HCT116 (cell line): ENCODE measurements around the gene BCAN. TPM values are rescaled to one million over a fixed set of nuclear protein-coding genes. Genes with fewer than 3 reads are reported as not detected.

ENCODE experiments used
- ATAC-seq: fragments of 200-7000 bp; cut with Tn5 transposase; 2 replicates; pipeline ENCODE4 v1.9.1; 2020; ENCODE audit warnings: mild to moderate bottlenecking, moderate library complexity
- BruUV-seq: library from RNA; stranded (reverse); fragments of 400-500 nt; replicated peaks from 2 replicates; lab custom pipeline; 2021; lab: Mats Ljungman, UMichigan
- CTCF ChIA-PET: fragments of 300-600 bp; sonication (Branson Sonifier 250); formaldehyde crosslinking; loops from one replicate; lab custom pipeline; 2021; ENCODE audit warnings: antibody characterized with exemption; lab: Charles Lee
- POLR2A ChIA-PET: fragments of 300-600, 350-600 bp; sonication (Branson Sonifier 250); formaldehyde crosslinking; loops from one replicate; lab custom pipeline; 2021; ENCODE audit warnings: antibody characterized with exemption; lab: Charles Lee
- RAD21 ChIA-PET, 2 experiments: fragments of 300-600 bp; sonication (Branson Sonifier 250); formaldehyde crosslinking; loops; one replicate each; lab custom pipeline; 2023; ENCODE audit warnings: low total read pairs in 2 of 2; ENCODE audit not compliant: uncharacterized antibody in 2 of 2, unreplicated experiment in 2 of 2, low non-redundant PET in 1 of 2; lab: Charles Lee
- DNase-seq: peaks from one replicate; pipeline ENCODE4 v3.0.0-alpha.2; 2010; ENCODE audit warnings: low read depth, low spot score
- H2AFZ ChIP-seq: fragments of 200-600 bp; shearing (Covaris generic), sonication (generic); 2 replicates; pipeline ENCODE4 v1.6.1; 2017; ENCODE audit warnings: low read depth, mixed run types, mixed read lengths, antibody characterized with exemption, low read length; ENCODE audit not compliant: poor library complexity, severe bottlenecking
- H3K27ac ChIP-seq: 2 replicates; pipeline ENCODE4 v1.5.1; 2012; ENCODE audit warnings: low read depth, low read length
- H3K27me3 ChIP-seq: fragments of 200-600 bp; sonication (generic); 2 replicates; pipeline ENCODE4 v1.6.1; 2016; ENCODE audit warnings: mixed run types, low read length, mixed read lengths; ENCODE audit not compliant: insufficient read depth
- H3K36me3 ChIP-seq, 2 experiments: fragments of 200-500 bp in 1 of 2; fragments of 200-600 bp in 1 of 2; sonication (Bioruptor generic) in 1 of 2; sonication (generic) in 1 of 2; 2 replicates each; pipeline versions ENCODE4 v1.5.1 to v1.6.1; 2014 to 2016; ENCODE audit warnings: low read length in 2 of 2, inconsistent platforms in 1 of 2, mixed read lengths in 1 of 2, mixed run types in 1 of 2; ENCODE audit not compliant: insufficient read depth in 2 of 2, control insufficient read depth in 1 of 2
- H3K4me1 ChIP-seq, 2 experiments: fragments of 200-600 bp in 1 of 2; sonication (generic) in 1 of 2; 2 replicates each; pipeline versions ENCODE4 v1.5.1 to v1.6.1; 2012 to 2017; ENCODE audit warnings: low read length in 2 of 2, inconsistent platforms in 1 of 2, mild to moderate bottlenecking in 1 of 2, mixed read lengths in 1 of 2, mixed run types in 1 of 2, moderate library complexity in 1 of 2; ENCODE audit not compliant: insufficient read depth in 2 of 2, control insufficient read depth in 1 of 2
- H3K4me2 ChIP-seq: fragments of 200-600 bp; sonication (generic); 2 replicates; pipeline ENCODE4 v1.6.1; 2017; ENCODE audit warnings: mixed run types, low read length, mixed read lengths
- H3K4me3 ChIP-seq, 2 experiments: fragments of 200-600 bp in 1 of 2; sonication (generic) in 1 of 2; replicated peaks in 1 of 2; 2 replicates each; pipeline ENCODE4 v1.5.1; 2011 to 2016; ENCODE audit warnings: low read length in 2 of 2, control low read depth in 1 of 2, low read depth in 1 of 2, mild to moderate bottlenecking in 1 of 2, mixed read lengths in 1 of 2, mixed run types in 1 of 2
- H3K79me2 ChIP-seq: fragments of 200-600 bp; sonication (generic); 2 replicates; pipeline ENCODE4 v1.6.1; 2017; ENCODE audit warnings: mild to moderate bottlenecking, mixed run types, low read length, moderate library complexity, mixed read lengths; ENCODE audit not compliant: insufficient read depth
- H3K9ac ChIP-seq: fragments of 200-600 bp; sonication (generic); 2 replicates; pipeline ENCODE4 v1.6.1; 2016; ENCODE audit warnings: low read length, mixed read lengths
- H3K9me2 ChIP-seq: fragments of 200-600 bp; sonication (generic), shearing (Covaris generic); 2 replicates; pipeline ENCODE4 v1.6.1; 2017; ENCODE audit warnings: mixed run types, mild to moderate bottlenecking, moderate library complexity; ENCODE audit not compliant: insufficient read depth
- H3K9me3 ChIP-seq, 2 experiments: fragments of 200-500 bp in 1 of 2; fragments of 200-600 bp in 1 of 2; sonication (Bioruptor generic) in 1 of 2; sonication (generic) in 1 of 2; 2 replicates each; pipeline ENCODE4 v1.6.1; 2014 to 2017; ENCODE audit warnings: low read length in 2 of 2, mixed read lengths in 2 of 2, inconsistent platforms in 1 of 2, low read depth in 1 of 2, mild to moderate bottlenecking in 1 of 2, mixed run types in 1 of 2, moderate library complexity in 1 of 2; ENCODE audit not compliant: control insufficient read depth in 1 of 2, insufficient read depth in 1 of 2
- H4K20me1 ChIP-seq: fragments of 200-600 bp; sonication (generic), shearing (Covaris generic); 2 replicates; pipeline ENCODE4 v1.6.1; 2017; ENCODE audit warnings: mixed run types, mild to moderate bottlenecking, moderate library complexity; ENCODE audit not compliant: insufficient read depth
- ATF3 ChIP-seq: IDR thresholded peaks from 2 replicates; pipeline ENCODE4 v1.6.1; 2012
- CBX3 ChIP-seq: IDR thresholded peaks from 2 replicates; pipeline ENCODE4 v1.6.1; 2012; ENCODE audit warnings: low read depth
- CEBPB ChIP-seq: IDR thresholded peaks from 2 replicates; pipeline ENCODE4 v1.6.1; 2012; ENCODE audit warnings: low read depth
- ELF1 ChIP-seq: IDR thresholded peaks from 2 replicates; pipeline ENCODE4 v1.6.1; 2012; ENCODE audit warnings: low read depth, borderline replicate concordance
- EZH2 ChIP-seq: fragments of 200-600 bp; sonication (generic); IDR thresholded peaks from 2 replicates; pipeline ENCODE4 v1.6.1; 2017; ENCODE audit warnings: antibody characterized with exemption, mixed run types
- MAX ChIP-seq: IDR thresholded peaks from 2 replicates; pipeline ENCODE4 v1.6.1; 2012
- POLR2A ChIP-seq: IDR thresholded peaks from 2 replicates; pipeline ENCODE4 v1.7.0; 2011; ENCODE audit warnings: borderline replicate concordance; ENCODE audit not compliant: insufficient read depth, insufficient read length; ENCODE audit errors: extremely low read depth
- POLR2AphosphoS5 ChIP-seq: IDR thresholded peaks from 2 replicates; pipeline ENCODE4 v1.6.1; 2011; ENCODE audit warnings: mild to moderate bottlenecking, low read depth, low read length, moderate library complexity
- RAD21 ChIP-seq: IDR thresholded peaks from 2 replicates; pipeline ENCODE4 v1.6.1; 2012; ENCODE audit warnings: low read depth, mild to moderate bottlenecking
- REST ChIP-seq: IDR thresholded peaks from 2 replicates; pipeline ENCODE4 v1.6.1; 2012; ENCODE audit warnings: low read depth
- SP1 ChIP-seq: IDR thresholded peaks from 2 replicates; pipeline ENCODE4 v1.6.1; 2012; ENCODE audit warnings: low read depth
- SRF ChIP-seq: IDR thresholded peaks from 2 replicates; pipeline ENCODE4 v1.6.1; 2012; ENCODE audit warnings: low read depth
- YY1 ChIP-seq: IDR thresholded peaks from 2 replicates; pipeline ENCODE4 v1.6.1; 2011; ENCODE audit warnings: low read length, low read depth, moderate library complexity, mild to moderate bottlenecking; ENCODE audit not compliant: insufficient replicate concordance; ENCODE audit errors: extremely low read depth
- ZBTB33 ChIP-seq: IDR thresholded peaks from 2 replicates; pipeline ENCODE4 v1.6.1; 2011; ENCODE audit warnings: mild to moderate bottlenecking, low read length, moderate library complexity; ENCODE audit not compliant: insufficient replicate concordance; ENCODE audit errors: extremely low read depth
- ZNF274 ChIP-seq: fragments of 200-500 bp; sonication (Bioruptor generic); IDR thresholded peaks from 2 replicates; pipeline ENCODE4 v1.6.1; 2014; ENCODE audit warnings: mild to moderate bottlenecking, low read depth, low read length, inconsistent platforms
- intact Hi-C: fragments of 100-400 bp; cut with micrococcal nuclease; formaldehyde crosslinking; loops from 2 replicates; pipeline ENCODE4 v1.10.0; 2022
- total RNA-seq: library from RNA; stranded (reverse); gene quantifications from one replicate; pipeline ENCODE4 v1.2.1, GENCODE V29; 2021; ENCODE audit not compliant: unreplicated experiment

BCAN gene
- total RNA-seq, 1 experiment from 2014 or later, result not detected

- H3K9me2 ChIP-seq, result no peaks in the 10 kb centered on the region
- TF ChIP-seq ZNF274, result no peak
- TF ChIP-seq, all 23 proteins: peak for 0
- H4K20me1 ChIP-seq, result no peaks in the 10 kb centered on the region
- POLR2A ChIA-PET, result interaction anchor here (1.1 kb wide), 1 partner anchor 10 kb away, joined by 4 read pairs; no protein-coding TSS in a partner anchor
- DNase-seq (no peak), ATAC-seq (no peak)
- no peaks in the 10 kb centered on the region for H3K9me3 ChIP-seq
- BruUV-seq, result no TSS peak
- no peaks in the 10 kb centered on the region for H3K36me3 ChIP-seq
- H3K4me2 ChIP-seq, result no peak overlapping the region
- CTCF ChIA-PET, result interaction anchor here (0.8 kb wide), 1 partner anchor 56 kb away, joined by 3 read pairs; no protein-coding TSS in a partner anchor
- H3K27ac ChIP-seq, result no peak overlapping the region
- RAD21 ChIA-PET, result no interaction called here
- intact Hi-C loops, result no loop called here
- no peak overlapping the region for H3K9ac ChIP-seq
- no peak overlapping the region for H2AFZ ChIP-seq
- H3K79me2 ChIP-seq, result no peaks in the 10 kb centered on the region
- peaks cover 0 to 11% of the 10 kb centered on the region in 2 experiments; a peak in 2 of 4 replicates for H3K4me1 ChIP-seq
- no peak overlapping the region for H3K4me3 ChIP-seq
- no peaks in the 10 kb centered on the region for H3K27me3 ChIP-seq
These were observed 28.9 kb downstream of the BCAN start for GRCh38 chr1:156670791-156671190.

- intact Hi-C loops, result no loop called here
- no peaks in the 10 kb centered on the region for H3K36me3 ChIP-seq
- RAD21 ChIA-PET, result no interaction called here
- CTCF ChIA-PET, result no interaction called here
- H3K9me2 ChIP-seq, result no peaks in the 10 kb centered on the region
- H3K27me3 ChIP-seq, result no peaks in the 10 kb centered on the region
- DNase-seq, result no peak
- ATAC-seq, result no peak
- H4K20me1 ChIP-seq, result no peaks in the 10 kb centered on the region
- H3K9me3 ChIP-seq, result no peaks in the 10 kb centered on the region
- no peak for TF ChIP-seq SP1
- no peak for TF ChIP-seq ELF1
- TF ChIP-seq RAD21, result no peak
- TF ChIP-seq EZH2, result no peak
- no peak for TF ChIP-seq ZBTB33
- no peak for TF ChIP-seq ATF3
- no peak for TF ChIP-seq POLR2AphosphoS5
- TF ChIP-seq SRF, result no peak
- no peak for TF ChIP-seq POLR2A
- no peak for TF ChIP-seq MAX
- no peak for TF ChIP-seq YY1
- no peak for TF ChIP-seq CBX3
- no peak for TF ChIP-seq REST
- no peak for TF ChIP-seq CEBPB
- no peak overlapping the region for H3K27ac ChIP-seq
- no peaks in the 10 kb centered on the region for H3K79me2 ChIP-seq
- no peak overlapping the region for H3K9ac ChIP-seq
- peaks cover under 1 to 13% of the 10 kb centered on the region in 2 experiments; a peak in 3 of 4 replicates for H3K4me1 ChIP-seq
- H2AFZ ChIP-seq, result no peak overlapping the region
- H3K4me3 ChIP-seq, result no peak overlapping the region
- no TSS peak for BruUV-seq
- POLR2A ChIA-PET, result interaction anchor here (1.6 kb wide), 1 partner anchor 11 kb away, joined by 4 read pairs; no protein-coding TSS in a partner anchor
- no peak overlapping the region for H3K4me2 ChIP-seq
These were observed 29.9 kb downstream of the BCAN start for GRCh38 chr1:156671804-156672203.
